Aortic smooth muscle cell (primary cell): ENCODE measurements around the gene TXNL4A. TPM values are rescaled to one million over a fixed set of nuclear protein-coding genes. Genes with fewer than 3 reads are reported as not detected.

Source experiments
- total RNA-seq: library from RNA; depleted of rRNA; stranded (reverse); fragments of >200 nt; gene quantifications from 2 replicates; pipeline ENCODE4 v1.2.3, GENCODE V29; 2014

Gene TXNL4A
- total RNA-seq, result 74.0 and 92.7 TPM in 2 replicates

GRCh38 chr18:79988451-79989194, at the start of gene TXNL4A:
TSS of gene TXNL4A (minus strand) at chr18:79988563. CDS start at chr18:79988392, 171 bp downstream.

GRCh38 chr18:80034068-80034851, 45.9 kb upstream of the TXNL4A start, which contains the start of gene RBFA:
TSS of gene RBFA (plus strand) at chr18:80034434. CDS start at chr18:80034496, 62 bp downstream.

GRCh38 chr18:79964330-79965118, 23.8 kb downstream of the TXNL4A start, which contains the start of gene HSBP1L1:
TSS of gene HSBP1L1 (plus strand) at chr18:79964643. CDS start at chr18:79964736, 93 bp downstream.

GRCh38 chr18:79951545-79952455, 36.6 kb downstream of the TXNL4A start, which contains the start of gene SLC66A2:
TSS of gene SLC66A2 (minus strand) at chr18:79951653. CDS start at chr18:79950926, 727 bp downstream.

Other genes with a start within 250 kb of the TXNL4A start
- not detected in 2 replicates for gene KCNG2, start 190.6 kb downstream of the TXNL4A start, total RNA-seq
- gene SLC66A2, start 36.9 kb downstream of the TXNL4A start, total RNA-seq, result 27.4 and 31.7 TPM in 2 replicates
- gene HSBP1L1, start 23.9 kb downstream of the TXNL4A start, total RNA-seq, result 5.2 and 5.4 TPM in 2 replicates
- gene RBFA, start 45.9 kb upstream of the TXNL4A start, total RNA-seq, result 24.2 and 28.1 TPM in 2 replicates
- gene ADNP2, start 120.7 kb upstream of the TXNL4A start, total RNA-seq, result 12.0 and 12.5 TPM in 2 replicates